MCF 10A (cell line): ENCODE results near the gene ELL. TPM values are rescaled to one million over a fixed set of nuclear protein-coding genes. Genes with fewer than 3 reads are reported as not detected.
A peak's percentile ranks its signal among the peaks of the same experiment; 100 is the strongest.

Experiments
- BruUV-seq: library from RNA; stranded (reverse); fragments of 400-500 nt; replicated peaks from 2 replicates; lab custom pipeline; 2021; lab: Mats Ljungman, UMichigan
- CTCF ChIA-PET: fragments of 300-600 bp; sonication (Branson Sonifier 250); formaldehyde crosslinking; extraction: SDS; loops from one replicate; lab custom pipeline; 2021; ENCODE audit warnings: antibody characterized with exemption, inconsistent platforms; lab: Yijun Ruan, JAX
- POLR2A ChIA-PET: fragments of 300-600, 350-650 bp; sonication (Branson Sonifier 250); formaldehyde crosslinking; extraction: SDS; loops from one replicate; lab custom pipeline; 2020; ENCODE audit warnings: antibody characterized with exemption, inconsistent platforms; lab: Yijun Ruan, JAX
- DNase-seq: peaks from one replicate; pipeline ENCODE4 v3.0.0-alpha.2; 2018; ENCODE audit not compliant: unreplicated experiment
- H3K27ac Mint-ChIP-seq: one replicate; pipeline ENCODE4 v1.8.0; 2022; ENCODE audit warnings: mild to moderate bottlenecking, low read depth, mixed read lengths; ENCODE audit not compliant: unreplicated experiment
- H3K27me3 Mint-ChIP-seq: one replicate; pipeline ENCODE4 v1.8.0; 2022; ENCODE audit warnings: mixed read lengths; ENCODE audit not compliant: insufficient read depth, unreplicated experiment
- H3K36me3 Mint-ChIP-seq: one replicate; pipeline ENCODE4 v1.8.0; 2022; ENCODE audit warnings: mild to moderate bottlenecking, moderate library complexity, mixed read lengths; ENCODE audit not compliant: insufficient read depth, unreplicated experiment
- H3K4me1 Mint-ChIP-seq: one replicate; pipeline ENCODE4 v1.8.0; 2022; ENCODE audit warnings: mixed read lengths; ENCODE audit not compliant: insufficient read depth, unreplicated experiment
- H3K4me3 Mint-ChIP-seq: one replicate; pipeline ENCODE4 v1.8.0; 2022; ENCODE audit warnings: mild to moderate bottlenecking, moderate library complexity, mixed read lengths; ENCODE audit not compliant: unreplicated experiment
- H3K9me3 Mint-ChIP-seq: one replicate; pipeline ENCODE4 v1.8.0; 2022; ENCODE audit warnings: mixed read lengths; ENCODE audit not compliant: unreplicated experiment
- CTCF ChIP-seq: fragments of 200-600 bp; IDR thresholded peaks from one replicate; pipeline ENCODE4 v1.8.0; 2022; ENCODE audit warnings: antibody characterized with exemption, mild to moderate bottlenecking; ENCODE audit not compliant: unreplicated experiment
- intact Hi-C: fragments of 100-400 bp; cut with micrococcal nuclease; formaldehyde crosslinking; loops from 2 replicates; pipeline ENCODE4 v1.14.1; 2022
- total RNA-seq: library from RNA; stranded (reverse); gene quantifications from 2 replicates; pipeline ENCODE4 v1.2.3, GENCODE V29; 2022

Gene ELL
- total RNA-seq, 1 experiment from 2014 or later: 22.4 TPM

DNA sequence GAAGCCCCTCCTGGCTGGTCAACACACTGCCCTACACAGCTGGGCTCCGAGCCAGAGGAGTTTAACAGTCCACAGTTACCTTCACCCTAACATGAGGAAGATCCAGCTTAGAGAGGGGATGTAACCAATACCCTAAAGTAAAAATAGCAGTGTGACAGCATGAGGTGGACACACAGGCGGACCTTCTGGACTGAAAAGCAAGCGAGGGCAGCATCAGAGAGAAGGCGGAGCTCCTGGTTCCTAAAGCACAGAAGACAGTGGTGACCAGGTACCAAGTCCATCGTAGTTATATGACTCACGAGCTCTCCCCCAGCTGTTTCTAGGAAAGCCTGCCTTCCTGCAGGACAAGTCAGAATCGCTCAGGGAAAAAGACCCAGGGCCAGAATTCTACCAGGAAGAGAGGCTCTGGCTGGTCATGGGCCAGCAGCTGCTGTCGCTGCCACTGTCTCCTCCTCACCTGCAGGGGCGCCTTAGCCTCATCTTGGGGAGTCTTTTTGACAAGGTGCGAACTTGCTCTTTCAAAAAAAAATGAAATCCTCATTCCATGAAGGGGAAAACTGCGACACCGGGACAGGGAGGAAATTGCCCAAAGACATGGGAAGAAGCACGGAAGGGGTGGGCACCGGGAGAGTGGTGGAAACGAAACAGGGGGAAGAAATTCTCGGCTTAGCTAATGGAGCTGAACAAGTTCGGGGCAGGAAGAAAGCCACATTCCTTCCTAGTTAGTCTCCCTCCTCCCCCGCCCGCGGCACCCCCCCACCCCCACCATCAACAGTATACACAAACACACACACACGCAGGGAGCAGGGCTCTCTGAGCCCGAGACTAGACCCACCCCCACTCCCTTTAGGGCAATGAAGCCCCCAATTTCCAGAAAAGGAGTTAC, 1.7 kb downstream of the ELL start:
- peaks cover 16% of the 10 kb centered on the region for H3K4me1 Mint-ChIP-seq
- peak overlapping the region; percentile 89 for H3K4me3 Mint-ChIP-seq
- no peaks in the 10 kb centered on the region for H3K36me3 Mint-ChIP-seq
- H3K27ac Mint-ChIP-seq: peak overlapping the region; percentile 83
- BruUV-seq: no TSS peak
- ChIA-PET POLR2A (interaction anchor here (0.6 to 6.0 kb wide), 25 partner anchors 8 to 399 kb away, joined by 3 to 71 read pairs (median 4); partner anchors contain the start of genes COPE, DDX49, FKBP8 and GDF15), CTCF (interaction anchor here (0.6 to 4.9 kb wide), 42 partner anchors 8 to 949 kb away, joined by 3 to 24 read pairs (median 4); partner anchors contain the start of genes FKBP8, KXD1 and REX1BD)
- no peaks in the 10 kb centered on the region for H3K9me3 Mint-ChIP-seq
- peak; percentile 50 for TF ChIP-seq CTCF
- peak; percentile 87 for DNase-seq
- intact Hi-C loops: loop anchor here (5.0 kb wide), 2 partner anchors 33 to 68 kb away; no protein-coding TSS in a partner anchor
- H3K27me3 Mint-ChIP-seq: no peaks in the 10 kb centered on the region

- Mint-ChIP-seq H3K4me1 (peaks cover 27% of the 10 kb centered on the region), H3K9me3 (no peaks in the 10 kb centered on the region), H3K27ac (no peak overlapping the region), H3K4me3 (no peak overlapping the region), H3K36me3 (peaks cover 10% of the 10 kb centered on the region), H3K27me3 (no peaks in the 10 kb centered on the region)
- intact Hi-C loops: no loop called here
- no TSS peak for BruUV-seq
- DNase-seq: no peak
- ChIA-PET POLR2A (interaction anchor here (0.6 to 6.0 kb wide), 4 partner anchors 8 to 70 kb away, joined by 3 to 71 read pairs (median 4); partner anchors contain the start of gene REX1BD), CTCF (interaction anchor here (0.5 to 4.9 kb wide), 12 partner anchors 9 to 69 kb away, joined by 3 to 24 read pairs (median 4); no protein-coding TSS in a partner anchor)
- no peak for TF ChIP-seq CTCF
These were observed 3.2 kb downstream of the ELL start for GRCh38 chr19:18518639-18519038.

GRCh38 chr19:18517606-18518005, 4.3 kb downstream of the ELL start:
- H3K36me3 Mint-ChIP-seq: peaks cover 10% of the 10 kb centered on the region
- H3K27ac Mint-ChIP-seq: no peak overlapping the region
- POLR2A ChIA-PET: interaction anchor here (0.7 to 6.0 kb wide), 4 partner anchors 9 to 71 kb away, joined by 3 to 71 read pairs (median 5); partner anchors contain the start of genes REX1BD and UBA52
- no peak for DNase-seq
- no peak for TF ChIP-seq CTCF
- CTCF ChIA-PET: interaction anchor here (0.6 to 1.3 kb wide), 4 partner anchors 9 to 126 kb away, joined by 3 to 4 read pairs (median 3); no protein-coding TSS in a partner anchor
- intact Hi-C loops: no loop called here
- BruUV-seq: no TSS peak
- no peaks in the 10 kb centered on the region for H3K9me3 Mint-ChIP-seq
- no peaks in the 10 kb centered on the region for H3K27me3 Mint-ChIP-seq
- H3K4me3 Mint-ChIP-seq: no peak overlapping the region
- H3K4me1 Mint-ChIP-seq: peaks cover 35% of the 10 kb centered on the region

DNA sequence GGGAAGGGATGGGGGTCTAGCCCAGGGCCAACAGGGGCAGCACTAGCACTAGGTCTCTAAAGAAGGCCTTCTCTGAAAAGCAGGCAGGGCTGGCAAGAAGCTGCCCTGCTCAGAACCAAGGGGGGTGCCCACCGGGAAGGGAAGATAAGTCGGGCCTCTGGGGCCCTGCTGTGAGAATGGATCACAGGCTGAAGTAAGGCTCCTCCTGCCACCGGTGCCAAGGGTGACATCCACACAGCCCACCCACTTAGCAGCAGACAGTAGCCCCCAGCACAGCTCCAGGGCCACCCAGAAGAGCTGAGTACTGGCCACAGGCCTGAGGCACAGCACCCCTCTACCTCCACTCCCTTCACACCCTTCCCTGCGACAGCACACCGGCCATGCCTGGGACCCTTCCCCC, 5.9 kb downstream of the ELL start:
- CTCF ChIA-PET: interaction anchor here (1.0 kb wide), 1 partner anchor 56 kb away, joined by 6 read pairs; the partner anchor contains the start of gene UBA52

More for the DNA sequence above, 5.9 kb downstream of the ELL start:
- no peak for DNase-seq
- POLR2A ChIA-PET: interaction anchor here (1.0 kb wide), 1 partner anchor 9 kb away, joined by 3 read pairs; no protein-coding TSS in a partner anchor
- Mint-ChIP-seq H3K36me3 (peaks cover 16% of the 10 kb centered on the region), H3K27me3 (no peaks in the 10 kb centered on the region), H3K4me3 (no peak overlapping the region), H3K9me3 (no peaks in the 10 kb centered on the region), H3K4me1 (peaks cover 35% of the 10 kb centered on the region), H3K27ac (peak overlapping the region; percentile 13)
- no peak for TF ChIP-seq CTCF
- BruUV-seq: no TSS peak
- intact Hi-C loops: no loop called here
